ENCODE data around the gene PAF1. TPM values are rescaled to one million over a fixed set of nuclear protein-coding genes. Genes with fewer than 3 reads are reported as not detected.

Gene PAF1
- total RNA-seq, 1 experiment from 2014 or later = 901 TPM

- H3K36me3 ChIP-seq (ENCODE audit: control insufficient read depth, insufficient read depth, low read length) = peaks cover 36% of the 10 kb centered on the region
- POLR2A ChIA-PET = interaction anchor here (0.5 to 8.9 kb wide), 18 partner anchors 10 to 848 kb away, joined by 3 to 230 read pairs (median 9); partner anchors contain the start of genes DLL3, MED29, PAF1 and RPS16
- no peaks in the 10 kb centered on the region for H3K9me3 ChIP-seq (ENCODE audit: control insufficient read depth, insufficient read depth, low read depth, low read length)
- no peaks in the 10 kb centered on the region for H3K27me3 ChIP-seq (ENCODE audit: control insufficient read depth, insufficient read depth, low read length)
- H3K4me1 ChIP-seq (ENCODE audit: control insufficient read depth, insufficient read depth, low read length) = peaks cover 49% of the 10 kb centered on the region
- CTCF ChIA-PET = interaction anchor here (0.6 to 6.8 kb wide), 19 partner anchors 12 to 377 kb away, joined by 3 to 147 read pairs (median 5); partner anchors contain the start of genes EID2B, RPS16, SAMD4B and TIMM50
- TF ChIP-seq TCF7L2 (IDR thresholded peaks at IDR 0.05; ENCODE audit: low read depth, low read length) (no peak), SIN3A (IDR thresholded peaks at IDR 0.05; ENCODE audit: borderline replicate concordance, insufficient read depth, low read depth, low read length) (no peak), CTCF (IDR thresholded peaks at IDR 0.05) (no peak), REST (IDR thresholded peaks at IDR 0.05; ENCODE audit: insufficient read depth in 1 of 2, low read depth in 2 of 2, low read length in 1 of 2) (no peak), POLR2AphosphoS5 (IDR thresholded peaks at IDR 0.05; ENCODE audit: low read depth, low read length) (no peak)
- H3K27ac ChIP-seq (ENCODE audit: low read length) = peak overlapping the region; percentile 92
- ATAC-seq = peak; percentile 1
- intact Hi-C loops (cut with micrococcal nuclease; ENCODE audit: unreplicated experiment) (loop anchor here (5.0 to 10.0 kb wide), 2 partner anchors 202 to 439 kb away; partner anchors contain the start of gene FBXO17), in situ Hi-C loops (cut with HindIII; ENCODE audit: low pct_unique_long_range_greater_than_20kb, low sequenced_read_pairs) (no loop called here)
- H3K4me3 ChIP-seq (ENCODE audit: low read depth in 2 of 2, low read length in 2 of 2) = peak overlapping the region; percentile 42 to 55
- DNase-seq (ENCODE audit: low read depth, low spot score) = no peak
- no TSS peak for BruUV-seq (replicated peaks)
Measured at GRCh38 chr19:39413911-39414608, 23.2 kb upstream of the PAF1 start.

GRCh38 chr19:39413272-39413910, 22.5 kb upstream of the PAF1 start:
- ATAC-seq (peak; percentile 2), DNase-seq (ENCODE audit: low read depth, low spot score) (no peak)
- intact Hi-C loops (cut with micrococcal nuclease; ENCODE audit: unreplicated experiment) = loop anchor here (5.0 to 10.0 kb wide), 2 partner anchors 201 to 439 kb away; partner anchors contain the start of gene FBXO17
- peaks cover 33% of the 10 kb centered on the region for H3K36me3 ChIP-seq (ENCODE audit: control insufficient read depth, insufficient read depth, low read length)
- no TSS peak for BruUV-seq (replicated peaks)
- no peaks in the 10 kb centered on the region for H3K9me3 ChIP-seq (ENCODE audit: control insufficient read depth, insufficient read depth, low read depth, low read length)
- TF ChIP-seq REST (IDR thresholded peaks at IDR 0.05; ENCODE audit: insufficient read depth in 1 of 2, low read depth in 2 of 2, low read length in 1 of 2) (no peak), SIN3A (IDR thresholded peaks at IDR 0.05; ENCODE audit: borderline replicate concordance, insufficient read depth, low read depth, low read length) (no peak), CTCF (IDR thresholded peaks at IDR 0.05) (no peak), TCF7L2 (IDR thresholded peaks at IDR 0.05; ENCODE audit: low read depth, low read length) (no peak), POLR2AphosphoS5 (IDR thresholded peaks at IDR 0.05; ENCODE audit: low read depth, low read length) (no peak)
- ChIA-PET POLR2A (interaction anchor here (0.6 to 8.9 kb wide), 13 partner anchors 10 to 354 kb away, joined by 3 to 230 read pairs (median 9); partner anchors contain the start of genes DLL3, MED29, PAF1 and RPS16), CTCF (interaction anchor here (0.6 to 6.8 kb wide), 15 partner anchors 12 to 378 kb away, joined by 3 to 147 read pairs (median 5); partner anchors contain the start of genes RPS16, SAMD4B and TIMM50)
- in situ Hi-C loops (cut with HindIII; ENCODE audit: low pct_unique_long_range_greater_than_20kb, low sequenced_read_pairs) = no loop called here
- no peaks in the 10 kb centered on the region for H3K27me3 ChIP-seq (ENCODE audit: control insufficient read depth, insufficient read depth, low read length)
- H3K27ac ChIP-seq (ENCODE audit: low read length) = peak overlapping the region; percentile 92
- H3K4me3 ChIP-seq (ENCODE audit: low read depth in 2 of 2, low read length in 2 of 2) = peak overlapping the region; percentile 42 to 55
- peaks cover 56% of the 10 kb centered on the region for H3K4me1 ChIP-seq (ENCODE audit: control insufficient read depth, insufficient read depth, low read length)
